ENCODE measurements around the gene USP24.

DNA sequence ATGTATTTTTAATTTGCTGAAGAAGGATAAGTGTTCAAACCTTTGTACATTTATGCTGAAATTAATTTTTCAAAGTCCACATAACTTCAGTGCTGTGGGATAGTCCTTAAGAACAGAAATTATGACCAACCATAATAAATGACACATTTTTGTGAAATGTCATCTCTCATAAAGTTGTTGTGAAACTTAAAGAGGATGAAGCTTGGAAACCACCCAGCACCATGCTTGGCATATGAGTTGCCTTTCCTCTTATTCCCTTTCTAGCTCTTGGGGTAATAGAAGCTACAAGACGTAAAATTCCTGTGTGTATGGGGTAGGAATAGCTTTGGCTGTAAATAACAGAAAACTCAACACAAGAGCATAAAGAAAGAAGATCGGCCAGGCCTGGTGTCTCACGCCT is 18.9 kb upstream of the USP24 start:
- TF ChIP-seq, protein P1, sequence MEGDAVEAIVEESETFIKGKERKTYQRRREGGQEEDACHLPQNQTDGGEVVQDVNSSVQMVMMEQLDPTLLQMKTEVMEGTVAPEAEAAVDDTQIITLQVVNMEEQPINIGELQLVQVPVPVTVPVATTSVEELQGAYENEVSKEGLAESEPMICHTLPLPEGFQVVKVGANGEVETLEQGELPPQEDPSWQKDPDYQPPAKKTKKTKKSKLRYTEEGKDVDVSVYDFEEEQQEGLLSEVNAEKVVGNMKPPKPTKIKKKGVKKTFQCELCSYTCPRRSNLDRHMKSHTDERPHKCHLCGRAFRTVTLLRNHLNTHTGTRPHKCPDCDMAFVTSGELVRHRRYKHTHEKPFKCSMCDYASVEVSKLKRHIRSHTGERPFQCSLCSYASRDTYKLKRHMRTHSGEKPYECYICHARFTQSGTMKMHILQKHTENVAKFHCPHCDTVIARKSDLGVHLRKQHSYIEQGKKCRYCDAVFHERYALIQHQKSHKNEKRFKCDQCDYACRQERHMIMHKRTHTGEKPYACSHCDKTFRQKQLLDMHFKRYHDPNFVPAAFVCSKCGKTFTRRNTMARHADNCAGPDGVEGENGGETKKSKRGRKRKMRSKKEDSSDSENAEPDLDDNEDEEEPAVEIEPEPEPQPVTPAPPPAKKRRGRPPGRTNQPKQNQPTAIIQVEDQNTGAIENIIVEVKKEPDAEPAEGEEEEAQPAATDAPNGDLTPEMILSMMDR (conservative IDR thresholded peaks at IDR 0.05): no peak
- TF ChIP-seq ZFX (IDR thresholded peaks at IDR 0.05): no peak

All from C4-2B (cell line).